HG03066 (cell line): ENCODE data around the gene GNAT3.

Source experiments
- ATAC-seq: cut with Tn5 transposase; IDR thresholded peaks from one replicate; pipeline ENCODE4 v1.9.1; 2021; ENCODE audit warnings: low read depth; ENCODE audit not compliant: unreplicated experiment

Gene GNAT3

GRCh38 chr7:80467069-80467468 lies 44.8 kb downstream of the GNAT3 start:
- no peak for ATAC-seq

- no peak for ATAC-seq
These were observed 45.2 kb downstream of the GNAT3 start for GRCh38 chr7:80466636-80467035.

GRCh38 chr7:80464211-80464610 lies 47.7 kb downstream of the GNAT3 start:
- no peak for ATAC-seq

DNA sequence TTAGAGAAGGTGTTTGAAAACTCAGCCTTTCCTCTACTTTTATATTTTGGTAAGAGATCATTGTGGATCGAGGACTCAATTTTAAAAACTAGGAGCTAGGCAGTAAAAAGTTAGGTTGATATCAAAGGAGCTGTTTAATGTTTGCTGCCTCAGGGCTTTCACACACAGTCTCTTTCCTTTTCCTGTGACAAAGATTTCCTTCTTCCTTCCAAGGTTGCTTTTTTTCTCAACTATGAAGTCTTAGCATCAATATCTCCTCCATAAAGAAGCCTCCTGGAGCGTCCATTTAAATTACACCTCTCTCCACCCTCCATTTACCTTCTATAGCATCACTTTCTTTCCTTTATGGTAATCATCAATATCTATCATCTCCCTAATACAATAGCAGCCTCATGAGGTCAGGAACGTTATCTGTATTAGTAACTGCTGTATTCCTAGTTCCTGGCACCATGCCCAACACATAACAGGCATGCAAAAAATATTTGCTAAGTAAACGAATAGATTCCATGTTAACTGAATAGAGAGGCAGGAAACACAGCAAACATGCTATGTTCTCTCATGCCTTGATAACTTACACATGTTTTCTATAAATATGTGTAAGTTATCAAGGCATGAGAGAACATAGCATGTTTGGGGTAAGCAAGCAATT lies 48.5 kb downstream of the GNAT3 start:
- no peak for ATAC-seq

- ATAC-seq = no peak
These were observed 51.0 kb downstream of the GNAT3 start for GRCh38 chr7:80460857-80461256.

DNA sequence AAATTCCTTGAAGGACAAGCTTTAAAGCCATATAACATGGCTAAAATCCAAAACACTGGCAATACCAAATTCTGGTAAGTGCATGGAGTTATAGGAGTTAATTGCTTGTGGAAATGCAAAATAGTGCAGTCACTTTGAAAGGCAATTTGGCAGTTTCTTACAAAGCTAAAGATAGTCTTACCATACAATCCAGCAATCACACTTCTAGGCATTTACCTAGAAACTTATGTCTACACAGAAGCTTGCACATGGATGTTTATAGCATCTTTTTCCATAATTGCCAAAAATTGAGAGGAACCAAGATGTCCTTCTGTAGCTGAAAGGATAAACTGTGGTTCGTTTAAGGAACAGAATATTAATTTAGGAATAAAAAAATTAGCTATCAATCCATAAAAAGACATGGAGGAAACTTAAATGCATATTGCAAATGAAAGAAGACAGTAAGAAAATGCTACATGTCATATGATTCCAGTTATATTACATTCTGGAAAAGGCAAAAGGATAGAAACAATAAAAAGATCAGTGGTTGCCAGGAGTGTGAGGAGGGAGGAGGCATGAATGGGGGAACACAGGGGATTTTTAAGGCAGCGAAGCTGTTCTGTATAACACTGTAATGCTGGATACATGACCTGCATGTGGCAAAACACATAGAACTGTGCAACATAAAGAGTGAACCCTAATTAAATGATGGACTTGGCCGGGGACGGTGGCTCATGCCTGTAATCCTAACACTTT lies 51.9 kb downstream of the GNAT3 start:
- ATAC-seq = no peak

- no peak for ATAC-seq
These were observed 52.8 kb downstream of the GNAT3 start for GRCh38 chr7:80458822-80459725.

- ATAC-seq = no peak
These were observed 58.0 kb downstream of the GNAT3 start for GRCh38 chr7:80453699-80454340.

GRCh38 chr7:80450621-80451308 lies 61.1 kb downstream of the GNAT3 start:
- no peak for ATAC-seq

GRCh38 chr7:80449836-80450235 lies 62.0 kb downstream of the GNAT3 start:
- ATAC-seq = no peak

DNA sequence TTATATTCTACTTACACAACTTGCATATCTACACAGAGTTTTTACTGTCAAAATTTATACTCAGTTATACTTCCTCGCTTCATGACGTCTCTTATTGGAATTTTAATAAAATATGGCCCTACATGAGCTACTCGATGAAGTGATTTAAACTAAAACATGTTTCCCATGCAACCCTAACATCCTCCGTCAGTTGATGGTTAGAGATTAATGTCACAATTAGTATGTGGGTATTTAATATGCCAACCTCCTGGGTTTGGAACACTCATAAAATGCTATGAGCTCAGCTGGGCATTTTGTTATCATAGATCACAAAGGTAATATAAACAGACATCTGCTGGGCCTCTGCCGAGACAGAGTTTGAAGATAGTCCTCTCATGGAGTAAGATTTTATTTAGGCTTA lies 66.5 kb downstream of the GNAT3 start:
- ATAC-seq = no peak

GRCh38 chr7:80444811-80445210 lies 67.1 kb downstream of the GNAT3 start:
- ATAC-seq = no peak

- no peak for ATAC-seq
These were observed 68.5 kb downstream of the GNAT3 start for GRCh38 chr7:80443325-80443724.

GRCh38 chr7:80440883-80441282 lies 71.0 kb downstream of the GNAT3 start:
- ATAC-seq = no peak

DNA sequence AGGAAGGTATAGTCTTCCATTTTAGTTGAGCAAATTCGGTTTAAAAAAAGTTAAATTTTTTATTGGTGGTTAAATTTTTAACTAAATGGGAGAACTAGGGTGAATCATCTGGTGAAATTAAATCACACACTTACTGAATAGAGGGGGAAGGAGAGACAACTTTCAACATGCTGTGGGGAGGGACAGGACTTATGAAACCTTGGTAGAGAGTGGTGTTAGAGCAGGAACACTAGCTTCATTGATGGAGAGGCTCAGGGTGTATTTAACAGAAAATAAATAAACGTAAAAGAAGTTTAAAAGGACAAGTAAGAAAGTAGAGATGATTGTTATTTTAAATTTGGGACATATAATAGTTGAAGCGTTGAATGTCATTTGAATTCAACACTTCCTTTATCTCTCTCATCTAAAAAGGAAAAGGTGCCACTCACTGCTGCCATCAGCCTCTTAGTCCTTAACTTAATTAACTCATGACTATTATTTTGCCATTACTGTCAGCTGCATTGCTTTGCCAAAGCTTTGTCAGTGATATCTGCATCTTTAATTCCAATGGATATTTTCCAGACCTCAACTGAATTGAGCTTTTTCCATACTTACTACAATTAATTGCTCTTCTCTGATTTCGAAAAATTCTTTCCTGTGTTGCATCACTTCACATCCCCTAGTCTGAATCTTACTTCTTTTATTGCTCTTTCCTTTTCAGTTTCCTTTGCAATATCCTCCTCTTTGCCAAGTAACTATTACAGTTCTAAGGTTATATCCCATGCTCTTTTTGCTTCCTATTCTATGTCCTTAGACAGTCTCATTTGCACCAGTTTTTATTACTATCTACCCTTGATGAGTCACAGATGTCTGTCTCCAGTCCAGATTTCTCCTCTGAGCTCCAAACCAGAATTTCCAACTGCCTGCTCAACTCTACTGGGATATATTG lies 71.7 kb downstream of the GNAT3 start:
- ATAC-seq = no peak

GRCh38 chr7:80435521-80435920 lies 76.3 kb downstream of the GNAT3 start:
- ATAC-seq = no peak

GRCh38 chr7:80434047-80434446 lies 77.8 kb downstream of the GNAT3 start:
- no peak for ATAC-seq

- ATAC-seq = no peak
These were observed 79.7 kb downstream of the GNAT3 start for GRCh38 chr7:80432166-80432565.

DNA sequence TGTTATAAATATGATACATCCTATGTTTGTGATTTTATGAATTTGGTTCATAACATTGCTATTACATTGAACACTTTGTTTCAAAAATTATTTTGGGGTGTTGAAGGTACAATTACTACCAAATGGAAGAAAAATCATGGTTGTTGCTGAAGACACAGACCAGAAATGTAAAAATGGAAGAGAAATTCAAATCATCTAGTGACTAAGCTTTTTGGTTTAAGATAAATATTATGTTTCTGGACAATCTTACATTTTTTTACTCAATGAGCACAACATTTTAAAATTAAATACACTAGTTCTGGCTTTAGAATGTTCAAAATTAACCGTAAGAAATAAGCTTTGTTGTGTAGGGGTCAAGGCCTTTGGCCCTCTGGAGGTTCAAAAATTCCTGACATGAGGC lies 82.7 kb downstream of the GNAT3 start:
- ATAC-seq = no peak
